Neural progenitor cell (in vitro differentiated cells): Measurements from ENCODE around the gene ARL16. TPM values are rescaled to one million over a fixed set of nuclear protein-coding genes. Genes with fewer than 3 reads are reported as not detected.

Experiments used
- DNase-seq: peaks from one replicate; pipeline ENCODE4 v3.0.0-alpha.2; 2016; ENCODE audit warnings: low spot score
- H2AFZ ChIP-seq: fragments of 200-600 bp; sonication (generic); replicated peaks from 2 replicates; pipeline ENCODE4 v1.6.1; 2016; ENCODE audit warnings: antibody characterized with exemption
- H3F3A ChIP-seq: fragments of 200-600 bp; sonication (generic); 2 replicates; pipeline ENCODE4 v1.6.1; 2016; ENCODE audit warnings: antibody characterized with exemption, low read depth
- H3K27ac ChIP-seq: fragments of 200-600 bp; sonication (generic); 2 replicates; pipeline ENCODE4 v1.5.1; 2016; ENCODE audit warnings: mild to moderate bottlenecking
- H3K27me3 ChIP-seq: fragments of 200-600 bp; sonication (generic); 2 replicates; pipeline ENCODE4 v1.6.1; 2016; ENCODE audit warnings: mild to moderate bottlenecking, moderate library complexity
- H3K36me3 ChIP-seq: fragments of 200-600 bp; sonication (generic); 2 replicates; pipeline ENCODE4 v1.5.1; 2016
- H3K4me1 ChIP-seq: fragments of 200-600 bp; sonication (generic); 2 replicates; pipeline ENCODE4 v1.6.1; 2016; ENCODE audit warnings: mixed run types
- H3K4me2 ChIP-seq: fragments of 200-600 bp; sonication (generic); 2 replicates; pipeline ENCODE4 v1.6.1; 2016
- H3K4me3 ChIP-seq: fragments of 200-600 bp; sonication (generic); 2 replicates; pipeline ENCODE4 v1.5.1; 2016
- H3K79me2 ChIP-seq: fragments of 200-600 bp; sonication (generic); 2 replicates; pipeline ENCODE4 v1.6.1; 2016; ENCODE audit warnings: low read depth
- H3K9ac ChIP-seq: fragments of 200-600 bp; sonication (generic); 2 replicates; pipeline ENCODE4 v1.6.1; 2016
- H3K9me3 ChIP-seq: fragments of 200-600 bp; sonication (generic); 2 replicates; pipeline ENCODE4 v1.5.1; 2016; ENCODE audit warnings: low read depth
- H4K20me1 ChIP-seq: fragments of 200-600 bp; sonication (generic); 2 replicates; pipeline ENCODE4 v1.6.1; 2016; ENCODE audit warnings: low read depth
- H3K27ac Mint-ChIP-seq: 3 replicates; pipeline ENCODE4 v1.8.0; 2021; ENCODE audit warnings: mixed read lengths
- H3K27me3 Mint-ChIP-seq: 2 replicates; pipeline ENCODE4 v1.8.0; 2022; ENCODE audit warnings: low read depth, mild to moderate bottlenecking, inconsistent platforms, moderate library complexity, mixed read lengths; ENCODE audit not compliant: insufficient read depth
- H3K36me3 Mint-ChIP-seq: 3 replicates; pipeline ENCODE4 v1.8.0; 2021; ENCODE audit warnings: mixed read lengths
- H3K4me1 Mint-ChIP-seq: 3 replicates; pipeline ENCODE4 v1.8.0; 2021; ENCODE audit warnings: mixed read lengths
- H3K4me3 Mint-ChIP-seq: 3 replicates; pipeline ENCODE4 v1.8.0; 2021; ENCODE audit warnings: mild to moderate bottlenecking, moderate library complexity, mixed read lengths
- H3K9me3 Mint-ChIP-seq: 3 replicates; pipeline ENCODE4 v1.8.0; 2020; ENCODE audit warnings: mixed read lengths
- CTCF ChIP-seq: fragments of 200-600 bp; sonication (generic); IDR thresholded peaks from 2 replicates; pipeline ENCODE4 v1.5.1; 2017; ENCODE audit warnings: antibody characterized with exemption, mild to moderate bottlenecking
- EZH2 ChIP-seq: fragments of 200-600 bp; sonication (generic); IDR thresholded peaks from 2 replicates; pipeline ENCODE4 v1.6.1; 2017; ENCODE audit warnings: antibody characterized with exemption, mild to moderate bottlenecking, moderate library complexity
- EZH2phosphoT487 ChIP-seq: fragments of 200-600 bp; sonication (generic); IDR thresholded peaks from 2 replicates; pipeline ENCODE4 v1.6.1; 2017; ENCODE audit warnings: antibody characterized with exemption
- total RNA-seq: library from RNA; depleted of rRNA; stranded (reverse); fragments of >200 nt; gene quantifications from 2 replicates; pipeline ENCODE4 v1.2.3, GENCODE V29; 2015; ENCODE audit warnings: low replicate concordance

Gene ARL16
- total RNA-seq, 1 donor from 2014 or later: 31.2 TPM

GRCh38 chr17:81720267-81721071 is 36.9 kb upstream of the ARL16 start:
- no peak overlapping the region for H3K9ac ChIP-seq
- DNase-seq: no peak
- no peaks in the 10 kb centered on the region for H4K20me1 ChIP-seq
- no peaks in the 10 kb centered on the region for H3K79me2 ChIP-seq
- no peaks in the 10 kb centered on the region for H3K4me1 ChIP-seq
- H3K27me3 ChIP-seq: no peaks in the 10 kb centered on the region
- peaks cover 2% of the 10 kb centered on the region for H3K36me3 Mint-ChIP-seq
- peaks cover 4% of the 10 kb centered on the region for H3K27me3 Mint-ChIP-seq
- H2AFZ ChIP-seq: no peak overlapping the region
- H3K27ac ChIP-seq: peak overlapping the region; percentile 46
- no peaks in the 10 kb centered on the region for H3K36me3 ChIP-seq
- TF ChIP-seq EZH2 (no peak), EZH2phosphoT487 (no peak), CTCF (no peak)
- no peak overlapping the region for H3K4me2 ChIP-seq
- H3K4me3 ChIP-seq: no peak overlapping the region
- no peak overlapping the region for H3K4me3 Mint-ChIP-seq
- peaks cover 11% of the 10 kb centered on the region for H3F3A ChIP-seq
- no peak overlapping the region for H3K27ac Mint-ChIP-seq
- H3K9me3 ChIP-seq: no peaks in the 10 kb centered on the region
- no peaks in the 10 kb centered on the region for H3K9me3 Mint-ChIP-seq
- peaks cover 2% of the 10 kb centered on the region for H3K4me1 Mint-ChIP-seq

- H2AFZ ChIP-seq: no peak overlapping the region
- peaks cover 11% of the 10 kb centered on the region for H3F3A ChIP-seq
- peaks cover 4% of the 10 kb centered on the region for H3K27me3 Mint-ChIP-seq
- no peaks in the 10 kb centered on the region for H4K20me1 ChIP-seq
- H3K79me2 ChIP-seq: no peaks in the 10 kb centered on the region
- no peak overlapping the region for H3K4me3 Mint-ChIP-seq
- H3K4me2 ChIP-seq: no peak overlapping the region
- peaks cover 2% of the 10 kb centered on the region for H3K4me1 Mint-ChIP-seq
- peaks cover 2% of the 10 kb centered on the region for H3K36me3 Mint-ChIP-seq
- no peaks in the 10 kb centered on the region for H3K36me3 ChIP-seq
- no peak overlapping the region for H3K4me3 ChIP-seq
- H3K27ac ChIP-seq: no peak overlapping the region
- TF ChIP-seq EZH2 (no peak), CTCF (no peak), EZH2phosphoT487 (no peak)
- H3K9ac ChIP-seq: no peak overlapping the region
- H3K27ac Mint-ChIP-seq: no peak overlapping the region
- no peaks in the 10 kb centered on the region for H3K27me3 ChIP-seq
- no peak for DNase-seq
- H3K9me3 Mint-ChIP-seq: no peaks in the 10 kb centered on the region
- H3K9me3 ChIP-seq: no peaks in the 10 kb centered on the region
- no peaks in the 10 kb centered on the region for H3K4me1 ChIP-seq
Measured at GRCh38 chr17:81719410-81720266, 36.0 kb upstream of the ARL16 start.

GRCh38 chr17:81717766-81718089 is 34.1 kb upstream of the ARL16 start:
- H3K36me3 ChIP-seq: no peaks in the 10 kb centered on the region
- no peaks in the 10 kb centered on the region for H3K27me3 ChIP-seq
- no peak overlapping the region for H3K9ac ChIP-seq
- Mint-ChIP-seq H3K4me3 (no peak overlapping the region), H3K27ac (no peak overlapping the region), H3K4me1 (peaks cover 16% of the 10 kb centered on the region), H3K9me3 (no peaks in the 10 kb centered on the region), H3K27me3 (peaks cover 4% of the 10 kb centered on the region), H3K36me3 (peaks cover 2% of the 10 kb centered on the region)
- H3K79me2 ChIP-seq: peaks cover 7% of the 10 kb centered on the region
- DNase-seq: no peak
- H4K20me1 ChIP-seq: peaks cover 19% of the 10 kb centered on the region
- H2AFZ ChIP-seq: no peak overlapping the region
- peaks cover 12% of the 10 kb centered on the region for H3K4me1 ChIP-seq
- peaks cover 10% of the 10 kb centered on the region for H3F3A ChIP-seq
- no peak overlapping the region for H3K27ac ChIP-seq
- H3K9me3 ChIP-seq: no peaks in the 10 kb centered on the region
- no peak overlapping the region for H3K4me2 ChIP-seq
- H3K4me3 ChIP-seq: no peak overlapping the region
- TF ChIP-seq CTCF: no peak
- TF ChIP-seq EZH2phosphoT487: no peak
- no peak for TF ChIP-seq EZH2
